ENCODE data around the gene LPIN2.

- TF ChIP-seq, protein P1, sequence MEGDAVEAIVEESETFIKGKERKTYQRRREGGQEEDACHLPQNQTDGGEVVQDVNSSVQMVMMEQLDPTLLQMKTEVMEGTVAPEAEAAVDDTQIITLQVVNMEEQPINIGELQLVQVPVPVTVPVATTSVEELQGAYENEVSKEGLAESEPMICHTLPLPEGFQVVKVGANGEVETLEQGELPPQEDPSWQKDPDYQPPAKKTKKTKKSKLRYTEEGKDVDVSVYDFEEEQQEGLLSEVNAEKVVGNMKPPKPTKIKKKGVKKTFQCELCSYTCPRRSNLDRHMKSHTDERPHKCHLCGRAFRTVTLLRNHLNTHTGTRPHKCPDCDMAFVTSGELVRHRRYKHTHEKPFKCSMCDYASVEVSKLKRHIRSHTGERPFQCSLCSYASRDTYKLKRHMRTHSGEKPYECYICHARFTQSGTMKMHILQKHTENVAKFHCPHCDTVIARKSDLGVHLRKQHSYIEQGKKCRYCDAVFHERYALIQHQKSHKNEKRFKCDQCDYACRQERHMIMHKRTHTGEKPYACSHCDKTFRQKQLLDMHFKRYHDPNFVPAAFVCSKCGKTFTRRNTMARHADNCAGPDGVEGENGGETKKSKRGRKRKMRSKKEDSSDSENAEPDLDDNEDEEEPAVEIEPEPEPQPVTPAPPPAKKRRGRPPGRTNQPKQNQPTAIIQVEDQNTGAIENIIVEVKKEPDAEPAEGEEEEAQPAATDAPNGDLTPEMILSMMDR (IDR thresholded peaks at IDR 0.05; ENCODE audit: poor library complexity), result no peak
- no peak for TF ChIP-seq EZH2phosphoT487 (IDR thresholded peaks at IDR 0.05; ENCODE audit: low read depth, severe bottlenecking, unreplicated experiment)
Measured at GRCh38 chr18:2984703-2985261, 28.2 kb downstream of the LPIN2 start.
